Endothelial cell of umbilical vein (primary cell): Measurements from ENCODE around the gene PHACTR2. TPM values are rescaled to one million over a fixed set of nuclear protein-coding genes. Genes with fewer than 3 reads are reported as not detected.
A peak's percentile ranks its signal among the peaks of the same experiment; 100 is the strongest.

ENCODE experiments used
- BruUV-seq: library from RNA; stranded (reverse); fragments of 400-500 nt; replicated peaks from 2 replicates; lab custom pipeline; 2021; lab: Mats Ljungman, UMichigan
- CTCF ChIA-PET: fragments of 300-600, 350-600 bp; sonication (Branson Sonifier 250); formaldehyde crosslinking; loops from one replicate; lab custom pipeline; 2021; ENCODE audit warnings: antibody characterized with exemption, inconsistent platforms; lab: Charles Lee
- POLR2A ChIA-PET: fragments of 300-600, 350-600 bp; sonication (Branson Sonifier 250); formaldehyde crosslinking; loops from one replicate; lab custom pipeline; 2021; ENCODE audit warnings: antibody characterized with exemption, inconsistent platforms; lab: Charles Lee
- DNase-seq: peaks from one replicate; pipeline ENCODE4 v3.0.0-alpha.2; 2011; ENCODE audit warnings: low read depth, low spot score
- FAIRE-seq: peaks from 2 replicates; lab custom pipeline; 2011; peaks lifted over from hg19 to GRCh38; lab: Jason Lieb, UNC
- H2AFZ ChIP-seq: 2 replicates; pipeline ENCODE4 v1.6.0; 2012; ENCODE audit warnings: low read depth, low read length, control low read depth, inconsistent platforms
- H3K27ac ChIP-seq: 2 replicates; pipeline ENCODE4 v1.5.1; 2011; ENCODE audit warnings: low read depth, mild to moderate bottlenecking, control low read depth, low read length, moderate library complexity; ENCODE audit not compliant: insufficient read depth
- H3K27me3 ChIP-seq, 2 experiments: 2 replicates each; pipeline versions ENCODE4 v1.6.0 to v1.6.1; 2011; ENCODE audit warnings: low read length in 2 of 2, mixed read lengths in 1 of 2; ENCODE audit not compliant: control insufficient read depth in 2 of 2, insufficient read depth in 2 of 2
- H3K36me3 ChIP-seq, 2 experiments: 2 replicates in 1 of 2; 3 replicates in 1 of 2; pipeline ENCODE4 v1.5.1; 2011; ENCODE audit warnings: low read length in 2 of 2, mild to moderate bottlenecking in 1 of 2, moderate library complexity in 1 of 2; ENCODE audit not compliant: control insufficient read depth in 2 of 2, insufficient read depth in 2 of 2; ENCODE audit errors: extremely low read depth in 1 of 2
- H3K4me1 ChIP-seq: 3 replicates; pipeline ENCODE4 v1.5.1; 2011; ENCODE audit warnings: mild to moderate bottlenecking, low read length; ENCODE audit not compliant: control insufficient read depth, insufficient read depth; ENCODE audit errors: extremely low read depth
- H3K4me2 ChIP-seq: 2 replicates; pipeline ENCODE4 v1.6.1; 2011; ENCODE audit warnings: low read length, control low read depth, mixed read lengths; ENCODE audit not compliant: insufficient read depth
- H3K4me3 ChIP-seq, 3 experiments: fragments of 200-600 bp in 1 of 3; sonication (generic), shearing (Covaris generic) in 1 of 3; replicated peaks in 1 of 3; 2 replicates each; pipeline ENCODE4 v1.5.1; 2011 to 2016; ENCODE audit warnings: control low read depth in 3 of 3, low read length in 3 of 3, mild to moderate bottlenecking in 2 of 3, inconsistent platforms in 1 of 3, low read depth in 1 of 3, moderate library complexity in 1 of 3; ENCODE audit not compliant: insufficient read depth in 1 of 3
- H3K79me2 ChIP-seq: 2 replicates; pipeline ENCODE4 v1.6.0; 2012; ENCODE audit warnings: low read length, inconsistent platforms; ENCODE audit not compliant: control insufficient read depth, insufficient read depth
- H3K9ac ChIP-seq: replicated peaks from 2 replicates; pipeline ENCODE3; 2011; ENCODE audit warnings: low read length, control low read depth; ENCODE audit not compliant: insufficient read depth; ENCODE audit errors: extremely low read depth
- H3K9me1 ChIP-seq: replicated peaks from 3 replicates; pipeline ENCODE4 v1.6.0; 2011; ENCODE audit warnings: mild to moderate bottlenecking, low read length; ENCODE audit not compliant: control insufficient read depth, insufficient read depth; ENCODE audit errors: extremely low read depth
- H3K9me3 ChIP-seq: replicated peaks from 2 replicates; pipeline ENCODE4 v1.5.1; 2012; ENCODE audit warnings: low read length, inconsistent platforms; ENCODE audit not compliant: control insufficient read depth, insufficient read depth
- H4K20me1 ChIP-seq: replicated peaks from 2 replicates; pipeline ENCODE3; 2011; ENCODE audit warnings: mild to moderate bottlenecking, low read length; ENCODE audit not compliant: control insufficient read depth, insufficient read depth; ENCODE audit errors: extremely low read depth
- CTCF ChIP-seq, 2 donors: IDR thresholded peaks; 1 replicate in 1 of 2; 2 replicates in 1 of 2; pipeline ENCODE4 v1.5.1; 2011; ENCODE audit warnings: low read length in 2 of 2, mild to moderate bottlenecking in 2 of 2, moderate library complexity in 2 of 2, control low read depth in 1 of 2, inconsistent platforms in 1 of 2, low read depth in 1 of 2; ENCODE audit not compliant: insufficient read depth in 1 of 2; ENCODE audit errors: extremely low read depth in 1 of 2
- EZH2 ChIP-seq: IDR thresholded peaks from 2 replicates; pipeline ENCODE4 v1.6.1; 2012; ENCODE audit warnings: borderline replicate concordance, low read depth, mild to moderate bottlenecking, moderate library complexity, low read length, inconsistent platforms; ENCODE audit not compliant: severe bottlenecking
- FOS ChIP-seq: IDR thresholded peaks from 2 replicates; pipeline ENCODE4 v1.6.1; 2011; ENCODE audit warnings: mild to moderate bottlenecking, low read length, moderate library complexity, borderline replicate concordance; ENCODE audit not compliant: insufficient read depth
- GATA2 ChIP-seq: IDR thresholded peaks from 2 replicates; pipeline ENCODE4 v1.7.0; 2011; ENCODE audit warnings: low read depth, mild to moderate bottlenecking, moderate library complexity, mixed read lengths, low read length; ENCODE audit not compliant: insufficient read length, insufficient read depth
- JUN ChIP-seq: IDR thresholded peaks from 2 replicates; pipeline ENCODE4 v1.6.1; 2011; ENCODE audit warnings: borderline replicate concordance, low read depth; ENCODE audit not compliant: insufficient read length, insufficient read depth
- MAX ChIP-seq: IDR thresholded peaks from 2 replicates; pipeline ENCODE4 v1.6.1; 2011; ENCODE audit not compliant: insufficient read depth, insufficient read length
- MYC ChIP-seq: IDR thresholded peaks from one replicate; pipeline ENCODE4 v1.6.1; 2011; ENCODE audit warnings: mild to moderate bottlenecking, low read depth, low read length
- POLR2A ChIP-seq: IDR thresholded peaks from 2 replicates; pipeline ENCODE4 v1.6.1; 2012; ENCODE audit warnings: low read depth, mild to moderate bottlenecking, control low read depth, low read length
- POLR2AphosphoS5 ChIP-seq: IDR thresholded peaks from 2 replicates; pipeline ENCODE4 v1.6.1; 2012; ENCODE audit warnings: low read depth, mild to moderate bottlenecking, control low read depth, low read length, moderate library complexity; ENCODE audit not compliant: insufficient read depth
- dilution Hi-C: fragments of 300-500 bp; cut with MboI; formaldehyde crosslinking; loops from one replicate; pipeline ENCODE4 v1.15.0; 2019; ENCODE audit warnings: low sequenced_read_pairs; ENCODE audit not compliant: extremely low pct_ligation_motif_present
- intact Hi-C: fragments of 100-400 bp; cut with micrococcal nuclease; formaldehyde crosslinking; loops from one replicate; pipeline ENCODE4 v1.10.0; 2022
- polyA plus RNA-seq, 4 experiments: library from polyadenylated mRNA; depleted of rRNA in 3 of 4; stranded (reverse) in 3 of 4; unstranded in 1 of 4; fragments of >200 nt; gene quantifications; 2 replicates each; pipeline versions ENCODE4 v1.2.1 to v1.2.3, GENCODE V29; 2011 to 2012; ENCODE audit warnings: missing spikeins in 1 of 4
- total RNA-seq: library from RNA; stranded (reverse); gene quantifications from 2 replicates; pipeline ENCODE4 v1.2.3, GENCODE V29; 2021

Gene PHACTR2
- total and polyA plus RNA-seq, 2 donors (not counting 3 experiments of a cell fraction or from before 2014, with no cell fraction given): 16.3 to 178 TPM

- Histone ChIP-seq H3K27ac (no peak overlapping the region), H3K27me3 (no peaks in the 10 kb centered on the region), H3K4me1 (no peaks in the 10 kb centered on the region), H3K9me3 (no peaks in the 10 kb centered on the region), H3K79me2 (peaks cover 10% of the 10 kb centered on the region), H3K36me3 (no peaks in the 10 kb centered on the region), H3K9ac (no peak overlapping the region), H3K9me1 (no peaks in the 10 kb centered on the region), H3K4me3 (no peak overlapping the region), H2AFZ (no peak overlapping the region), H4K20me1 (peaks cover 8% of the 10 kb centered on the region), H3K4me2 (no peak overlapping the region)
- peak; percentile 26 for DNase-seq
- dilution Hi-C loops (no loop called here), intact Hi-C loops (no loop called here)
- FAIRE-seq: no peak
- no peak for TF ChIP-seq POLR2AphosphoS5
- TF ChIP-seq EZH2: no peak
- no peak for TF ChIP-seq POLR2A
- TF ChIP-seq FOS: no peak
- no peak for TF ChIP-seq CTCF (IDR thresholded peaks at IDR 0.05; ENCODE audit: extremely low read depth in 1 of 2, insufficient read depth in 1 of 2, low read depth in 1 of 2, low read length in 2 of 2)
- TF ChIP-seq JUN: no peak
- TF ChIP-seq MAX: no peak
- TF ChIP-seq MYC: no peak
- TF ChIP-seq GATA2: no peak
- no TSS peak for BruUV-seq
- POLR2A ChIA-PET: no interaction called here
- CTCF ChIA-PET: no interaction called here
Observed at GRCh38 chr6:143727035-143727434, 49.3 kb downstream of the PHACTR2 start.
